Keratinocyte (primary cell): Measurements from ENCODE around the gene GNB4.

Experiments
- EZH2 ChIP-seq: IDR thresholded peaks from one replicate; pipeline ENCODE4 v1.6.1; 2012; ENCODE audit warnings: inconsistent platforms, mild to moderate bottlenecking, low read length, moderate library complexity
- TF ChIP-seq, protein P1 (sequence below), 3 experiments: IDR thresholded peaks in 1 of 3; conservative IDR thresholded peaks in 1 of 3; optimal IDR thresholded peaks in 1 of 3; 2 replicates in 2 of 3; 3 replicates in 1 of 3; pipeline versions ENCODE3 to v1.5.1; 2011; ENCODE audit warnings: low read length in 3 of 3, mild to moderate bottlenecking in 3 of 3, moderate library complexity in 2 of 3, control low read depth in 1 of 3, inconsistent platforms in 1 of 3; ENCODE audit not compliant: insufficient read depth in 2 of 3; ENCODE audit errors: extremely low read depth in 1 of 3

DNA sequence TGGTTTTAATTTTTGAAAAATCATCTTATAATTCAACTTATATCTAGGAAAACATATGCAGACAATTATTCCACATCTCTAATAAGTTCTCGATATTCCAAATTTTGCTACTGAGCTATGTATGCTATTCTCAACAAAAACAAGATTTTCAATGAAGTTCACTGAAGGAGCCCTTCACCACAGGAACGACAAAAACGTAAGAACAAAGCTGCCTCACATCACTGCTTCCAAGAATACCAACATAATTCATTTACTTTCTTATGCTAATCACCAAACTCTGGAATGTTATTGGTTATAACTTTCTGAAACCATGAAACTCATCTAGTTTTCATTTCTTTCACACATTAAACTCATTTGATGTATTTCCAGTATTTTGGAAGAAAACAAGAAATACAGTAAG lies 49.7 kb downstream of the GNB4 start:
- TF ChIP-seq, protein P1, sequence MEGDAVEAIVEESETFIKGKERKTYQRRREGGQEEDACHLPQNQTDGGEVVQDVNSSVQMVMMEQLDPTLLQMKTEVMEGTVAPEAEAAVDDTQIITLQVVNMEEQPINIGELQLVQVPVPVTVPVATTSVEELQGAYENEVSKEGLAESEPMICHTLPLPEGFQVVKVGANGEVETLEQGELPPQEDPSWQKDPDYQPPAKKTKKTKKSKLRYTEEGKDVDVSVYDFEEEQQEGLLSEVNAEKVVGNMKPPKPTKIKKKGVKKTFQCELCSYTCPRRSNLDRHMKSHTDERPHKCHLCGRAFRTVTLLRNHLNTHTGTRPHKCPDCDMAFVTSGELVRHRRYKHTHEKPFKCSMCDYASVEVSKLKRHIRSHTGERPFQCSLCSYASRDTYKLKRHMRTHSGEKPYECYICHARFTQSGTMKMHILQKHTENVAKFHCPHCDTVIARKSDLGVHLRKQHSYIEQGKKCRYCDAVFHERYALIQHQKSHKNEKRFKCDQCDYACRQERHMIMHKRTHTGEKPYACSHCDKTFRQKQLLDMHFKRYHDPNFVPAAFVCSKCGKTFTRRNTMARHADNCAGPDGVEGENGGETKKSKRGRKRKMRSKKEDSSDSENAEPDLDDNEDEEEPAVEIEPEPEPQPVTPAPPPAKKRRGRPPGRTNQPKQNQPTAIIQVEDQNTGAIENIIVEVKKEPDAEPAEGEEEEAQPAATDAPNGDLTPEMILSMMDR (optimal IDR thresholded peaks at IDR 0.05 in 1 of 3, IDR thresholded peaks at IDR 0.05 in 1 of 3, conservative IDR thresholded peaks at IDR 0.05 in 1 of 3; ENCODE audit: extremely low read depth in 1 of 3, insufficient read depth in 2 of 3, low read length in 3 of 3): no peak
- no peak for TF ChIP-seq EZH2
